ENCODE data around the gene FLT3. TPM values are rescaled to one million over a fixed set of nuclear protein-coding genes. Genes with fewer than 3 reads are reported as not detected.

The FLT3 gene
- total RNA-seq, 6 donors from 2014 or later, result 0.89 to 6.3 (median 1.6) TPM

DNA sequence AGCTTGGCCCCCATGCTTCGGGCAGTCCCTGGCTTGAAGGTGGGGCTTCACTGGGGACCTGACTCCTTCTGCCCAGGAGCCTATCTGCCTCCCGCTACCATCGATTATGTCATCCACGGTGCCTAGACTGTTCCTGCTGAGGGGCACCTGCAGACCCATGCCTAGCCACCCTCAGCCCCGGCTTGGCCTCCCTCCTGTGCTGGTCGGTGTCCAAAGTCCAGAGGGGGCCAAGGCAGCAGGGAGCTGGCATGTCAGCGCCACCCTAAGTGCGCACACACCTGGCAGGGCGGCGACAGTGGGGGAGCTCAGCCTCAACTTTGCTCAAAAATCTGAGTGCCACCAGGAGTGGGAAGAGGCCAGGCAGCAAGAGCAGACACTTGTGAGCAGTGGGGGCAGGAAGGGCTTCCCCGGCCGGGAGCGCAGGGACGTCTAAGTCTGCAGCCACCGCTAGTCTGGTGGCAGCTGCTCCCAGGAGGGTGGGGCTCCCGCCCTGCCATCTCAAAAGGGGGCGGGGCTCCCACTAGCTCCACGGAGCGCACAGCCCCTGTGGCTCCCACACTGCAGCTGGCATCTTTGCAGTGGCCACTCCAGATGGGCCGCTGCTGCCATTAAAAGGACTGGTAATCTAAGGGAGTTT lies 98.4 kb downstream of the FLT3 start:
- Histone ChIP-seq H3K27me3 (no peaks in the 10 kb centered on the region), H3K4me1 (no peaks in the 10 kb centered on the region), H3K9me3 (no peaks in the 10 kb centered on the region), H3K4me3 (no peak overlapping the region), H3K27ac (no peak overlapping the region), H3K36me3 (no peaks in the 10 kb centered on the region)
- 85 to 91% methylated on average over 6 to 16 of the region's 20 CpGs for WGBS, 2 donors
- no peak for TF ChIP-seq EP300 (IDR thresholded peaks at IDR 0.05)
- no peak for TF ChIP-seq POLR2A (IDR thresholded peaks at IDR 0.05)
- TF ChIP-seq, protein P1, sequence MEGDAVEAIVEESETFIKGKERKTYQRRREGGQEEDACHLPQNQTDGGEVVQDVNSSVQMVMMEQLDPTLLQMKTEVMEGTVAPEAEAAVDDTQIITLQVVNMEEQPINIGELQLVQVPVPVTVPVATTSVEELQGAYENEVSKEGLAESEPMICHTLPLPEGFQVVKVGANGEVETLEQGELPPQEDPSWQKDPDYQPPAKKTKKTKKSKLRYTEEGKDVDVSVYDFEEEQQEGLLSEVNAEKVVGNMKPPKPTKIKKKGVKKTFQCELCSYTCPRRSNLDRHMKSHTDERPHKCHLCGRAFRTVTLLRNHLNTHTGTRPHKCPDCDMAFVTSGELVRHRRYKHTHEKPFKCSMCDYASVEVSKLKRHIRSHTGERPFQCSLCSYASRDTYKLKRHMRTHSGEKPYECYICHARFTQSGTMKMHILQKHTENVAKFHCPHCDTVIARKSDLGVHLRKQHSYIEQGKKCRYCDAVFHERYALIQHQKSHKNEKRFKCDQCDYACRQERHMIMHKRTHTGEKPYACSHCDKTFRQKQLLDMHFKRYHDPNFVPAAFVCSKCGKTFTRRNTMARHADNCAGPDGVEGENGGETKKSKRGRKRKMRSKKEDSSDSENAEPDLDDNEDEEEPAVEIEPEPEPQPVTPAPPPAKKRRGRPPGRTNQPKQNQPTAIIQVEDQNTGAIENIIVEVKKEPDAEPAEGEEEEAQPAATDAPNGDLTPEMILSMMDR (IDR thresholded peaks at IDR 0.05), result no peak
- no peak for TF ChIP-seq POLR2AphosphoS5 (IDR thresholded peaks at IDR 0.05)
- DNase-seq, result peak in 1 of 2 donors; percentile 62
- peak in 1 of 2 donors; percentile 14 for ATAC-seq (ENCODE audit: low FRiP score in 2 of 2)

DNA sequence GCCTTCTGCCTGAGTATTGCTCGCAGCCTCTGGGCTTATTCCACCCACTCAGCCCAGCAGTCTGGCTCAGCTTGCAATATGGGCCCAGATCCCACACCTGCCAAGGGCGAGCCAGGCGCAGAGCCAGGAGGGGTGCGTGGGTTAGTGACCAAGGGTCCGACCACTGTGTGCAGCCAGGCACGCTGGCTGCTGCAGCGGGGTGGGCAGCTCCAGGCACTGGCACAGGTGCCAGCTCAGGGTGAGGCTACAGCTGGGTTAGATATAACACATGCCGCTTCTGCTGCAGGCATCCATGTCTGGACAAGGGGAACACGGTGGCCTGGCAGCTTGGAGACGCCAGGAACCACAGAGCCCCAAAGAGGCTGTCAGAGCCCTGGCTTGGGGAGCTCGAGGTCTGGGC lies 99.3 kb downstream of the FLT3 start:
- 86 to 89% methylated on average over 10 to 11 of the region's 11 CpGs for WGBS, 2 donors
- DNase-seq (peak in 1 of 2 donors; percentile 77), ATAC-seq (ENCODE audit: low FRiP score in 2 of 2) (peak in 1 of 2 donors; percentile 50)

DNA sequence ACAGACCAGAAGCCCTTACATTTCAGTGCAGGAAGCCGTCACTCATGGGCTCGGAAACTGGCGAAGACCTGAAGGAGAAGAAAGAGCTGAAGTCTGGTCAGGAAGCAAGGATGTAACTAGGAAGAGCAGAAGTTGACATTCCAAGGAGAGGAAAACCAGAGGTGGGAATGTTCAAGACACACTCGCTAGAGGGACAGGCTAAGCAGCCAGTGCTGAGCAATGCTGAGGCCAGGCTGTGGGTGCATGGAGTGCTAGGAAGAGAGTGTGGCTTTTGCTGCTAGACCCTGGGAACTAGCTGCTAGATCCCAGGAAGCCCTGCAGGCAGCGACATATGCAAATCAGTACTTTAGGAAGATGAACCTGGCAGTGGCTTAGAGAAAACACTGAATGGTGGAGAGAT lies 99.8 kb downstream of the FLT3 start:
- DNase-seq, result no peak
- H3K27me3 ChIP-seq, result no peaks in the 10 kb centered on the region
- ATAC-seq (ENCODE audit: low FRiP score in 2 of 2), result no peak
- no peaks in the 10 kb centered on the region for H3K4me1 ChIP-seq
- no peak overlapping the region for H3K4me3 ChIP-seq
- TF ChIP-seq POLR2A (IDR thresholded peaks at IDR 0.05), result no peak
- TF ChIP-seq, protein P1 (IDR thresholded peaks at IDR 0.05), result no peak
- no peak for TF ChIP-seq EP300 (IDR thresholded peaks at IDR 0.05)
- no peak for TF ChIP-seq POLR2AphosphoS5 (IDR thresholded peaks at IDR 0.05)
- WGBS, 2 donors, result 31 to 54% methylated on average over 5 of the region's 5 CpGs
- H3K9me3 ChIP-seq, result no peaks in the 10 kb centered on the region
- H3K36me3 ChIP-seq, result no peaks in the 10 kb centered on the region
- H3K27ac ChIP-seq, result no peak overlapping the region

More for the DNA sequence above, 99.3 kb downstream of the FLT3 start:
- Histone ChIP-seq H3K27ac (no peak overlapping the region), H3K9me3 (no peaks in the 10 kb centered on the region), H3K27me3 (no peaks in the 10 kb centered on the region), H3K4me1 (no peaks in the 10 kb centered on the region), H3K4me3 (no peak overlapping the region), H3K36me3 (no peaks in the 10 kb centered on the region)
- TF ChIP-seq POLR2A (IDR thresholded peaks at IDR 0.05) (no peak), POLR2AphosphoS5 (IDR thresholded peaks at IDR 0.05) (no peak), EP300 (IDR thresholded peaks at IDR 0.05) (no peak)
- TF ChIP-seq, protein P1 (IDR thresholded peaks at IDR 0.05), result no peak

DNA sequence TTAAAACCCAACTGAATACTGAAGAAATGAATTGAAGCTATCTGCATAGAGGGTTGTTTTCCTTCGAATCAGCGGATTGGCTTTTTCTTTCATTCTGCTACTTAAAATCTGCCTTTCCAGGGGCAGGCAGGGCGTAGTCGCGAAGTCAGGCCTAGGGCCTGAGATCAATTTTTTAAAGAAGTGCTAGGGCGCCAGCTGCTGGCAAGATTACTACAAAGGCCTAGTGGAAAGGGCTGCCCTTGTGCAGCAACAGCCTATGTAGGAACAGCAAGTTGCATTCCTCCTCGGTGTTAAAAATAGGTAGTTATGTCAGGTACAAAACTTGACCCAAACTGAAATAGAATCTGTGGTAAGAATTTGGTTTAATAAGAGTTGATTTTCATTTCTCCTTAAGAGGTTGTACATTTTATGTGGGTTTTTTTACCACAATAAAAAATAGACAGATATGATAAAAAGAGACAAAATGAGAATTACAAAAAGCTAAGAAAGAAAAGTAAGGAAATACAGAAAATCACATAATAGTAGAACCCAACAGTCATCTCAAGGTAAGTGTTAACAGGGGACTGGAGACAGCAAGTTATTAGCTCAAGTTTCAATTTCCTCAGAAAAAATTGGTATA lies 102.4 kb downstream of the FLT3 start:
- Histone ChIP-seq H3K27me3 (no peaks in the 10 kb centered on the region), H3K27ac (no peak overlapping the region), H3K4me3 (no peak overlapping the region), H3K36me3 (no peaks in the 10 kb centered on the region), H3K9me3 (no peaks in the 10 kb centered on the region), H3K4me1 (no peaks in the 10 kb centered on the region)
- DNase-seq, result no peak
- 64 to 75% methylated on average over 7 of the region's 7 CpGs for WGBS, 2 donors
- TF ChIP-seq POLR2AphosphoS5 (IDR thresholded peaks at IDR 0.05) (no peak), EP300 (IDR thresholded peaks at IDR 0.05) (no peak), POLR2A (IDR thresholded peaks at IDR 0.05) (no peak)
- TF ChIP-seq, protein P1 (IDR thresholded peaks at IDR 0.05), result peak in 2 of 6 experiments; percentile 5 to 9
- ATAC-seq (ENCODE audit: low FRiP score in 2 of 2), result peak in 1 of 2 donors; percentile 65
